H54 (cell line): ENCODE measurements around the gene OTUD6A.
A peak's percentile ranks its signal among the peaks of the same experiment; 100 is the strongest.

Experiments
- DNase-seq: peaks from one replicate; pipeline ENCODE4 v3.0.0; 2011; ENCODE audit warnings: low spot score, mixed read lengths; ENCODE audit not compliant: insufficient read length
- FAIRE-seq: peaks from 3 replicates; lab custom pipeline; 2011; peaks lifted over from hg19 to GRCh38; lab: Jason Lieb, UNC
- POLR2A ChIP-seq: IDR thresholded peaks from 2 replicates; pipeline ENCODE4 v1.6.1; 2011; ENCODE audit warnings: low read depth, mild to moderate bottlenecking, low read length

The OTUD6A gene, protein sequence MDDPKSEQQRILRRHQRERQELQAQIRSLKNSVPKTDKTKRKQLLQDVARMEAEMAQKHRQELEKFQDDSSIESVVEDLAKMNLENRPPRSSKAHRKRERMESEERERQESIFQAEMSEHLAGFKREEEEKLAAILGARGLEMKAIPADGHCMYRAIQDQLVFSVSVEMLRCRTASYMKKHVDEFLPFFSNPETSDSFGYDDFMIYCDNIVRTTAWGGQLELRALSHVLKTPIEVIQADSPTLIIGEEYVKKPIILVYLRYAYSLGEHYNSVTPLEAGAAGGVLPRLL

DNA sequence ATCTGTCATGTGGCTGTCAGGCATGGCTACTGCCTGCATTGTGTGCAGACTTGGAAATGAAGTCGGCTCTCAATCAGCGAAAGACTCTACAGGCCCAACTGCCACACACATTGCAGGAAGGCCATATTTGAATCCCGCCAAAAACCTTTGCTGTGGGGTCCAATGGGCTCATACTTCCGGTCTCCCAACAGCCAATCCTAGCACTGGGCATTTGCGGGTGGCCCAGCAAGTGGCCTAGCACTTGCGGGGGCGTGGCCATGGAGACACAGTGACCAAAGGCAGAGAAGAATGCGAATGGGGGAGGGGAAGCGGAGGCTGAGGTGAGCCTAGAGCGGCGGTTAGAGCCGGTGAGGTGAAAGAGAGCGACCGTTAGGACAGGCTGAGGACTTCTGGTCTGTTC lies at the start of gene OTUD6A:
Gene OTUD6A (plus strand): TSS at position 382 of the 400 bp plus-strand sequence. CDS start 68 bp downstream, outside the sequence.
- no peak for TF ChIP-seq POLR2A
- DNase-seq: no peak
- no peak for FAIRE-seq

DNA sequence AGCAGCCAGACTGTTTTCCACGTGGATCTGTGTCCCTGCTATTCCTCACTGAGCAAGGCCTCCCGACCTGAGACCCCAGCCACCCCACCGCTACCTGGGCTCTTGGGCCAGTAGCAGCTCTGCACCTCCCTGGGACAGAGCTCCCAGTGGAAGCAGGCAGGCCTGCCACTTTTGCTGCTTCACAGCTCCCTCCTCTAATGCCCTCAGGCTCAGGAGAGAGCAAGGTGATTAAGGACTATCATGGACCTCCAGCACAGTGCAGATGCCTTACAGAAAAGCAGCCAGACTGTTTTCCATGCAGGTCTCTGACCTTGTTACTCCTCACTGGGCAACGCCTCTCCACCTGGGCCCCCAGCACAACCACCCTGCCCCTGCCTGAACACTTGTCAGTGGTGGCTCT lies 49.5 kb upstream of the OTUD6A start:
- no peak for FAIRE-seq
- TF ChIP-seq POLR2A: no peak
- no peak for DNase-seq

DNA sequence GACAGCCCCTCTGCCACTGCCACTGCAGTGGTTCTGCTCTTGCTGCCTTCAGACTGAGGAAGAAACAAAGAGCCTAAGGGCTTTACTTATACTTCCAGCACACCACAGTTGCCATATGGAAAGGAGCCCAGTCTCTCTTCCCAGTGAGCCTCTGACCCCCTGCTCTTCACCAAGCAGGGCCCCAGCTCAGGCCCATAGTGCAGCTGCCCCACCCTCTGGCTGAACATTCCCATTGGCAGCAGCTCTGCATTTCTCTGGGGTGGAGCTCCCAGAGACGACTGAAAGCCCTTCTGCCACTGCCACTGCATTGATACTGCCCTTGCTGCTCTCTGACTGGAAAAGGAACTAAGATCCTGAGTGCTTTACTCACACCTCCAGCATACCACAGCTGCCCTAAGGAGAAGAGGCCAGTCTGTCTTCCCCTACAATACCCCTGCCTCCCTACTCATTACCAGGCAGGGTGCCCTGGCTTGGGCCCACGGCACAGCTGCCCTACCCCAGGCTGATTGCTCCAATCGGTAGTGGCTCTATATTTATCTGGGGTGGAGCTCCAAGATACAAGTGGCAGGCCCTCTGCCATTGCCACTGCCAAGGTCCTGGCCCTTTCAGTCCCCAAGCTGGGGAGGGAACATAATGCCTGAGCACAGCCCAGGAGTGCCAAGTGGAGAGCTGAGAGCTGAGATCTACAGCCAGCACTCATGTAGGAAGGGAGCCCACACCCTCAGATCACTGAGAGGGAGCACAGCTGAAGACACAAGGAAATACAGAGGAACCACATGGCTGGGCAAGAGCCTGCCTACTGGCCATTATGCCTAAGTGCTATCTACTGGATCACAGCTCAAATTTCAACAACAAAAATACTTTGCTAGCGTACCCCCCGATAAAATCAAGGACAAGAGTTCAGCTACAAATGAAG lies 48.5 kb upstream of the OTUD6A start:
- no peak for DNase-seq
- FAIRE-seq: no peak
- TF ChIP-seq POLR2A: no peak

DNA sequence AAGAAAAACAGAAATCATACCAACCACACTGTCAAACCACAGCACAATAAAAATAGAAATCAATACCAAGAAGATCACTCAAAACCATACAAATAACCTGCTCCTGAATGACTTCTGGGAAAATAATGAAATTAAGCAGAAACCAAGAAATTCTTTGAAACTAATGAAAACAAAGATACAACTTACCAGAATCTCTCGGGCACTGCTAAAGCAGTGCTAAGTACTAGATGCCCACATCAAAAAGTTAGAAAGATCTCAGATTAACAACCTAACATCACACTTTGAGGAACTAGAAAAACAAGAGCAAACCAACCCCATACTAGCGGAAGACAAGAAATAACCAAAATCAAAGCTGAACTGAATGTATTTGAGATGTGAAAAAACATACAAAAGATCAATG lies 45.7 kb upstream of the OTUD6A start:
- DNase-seq (no peak), FAIRE-seq (no peak)
- no peak for TF ChIP-seq POLR2A

DNA sequence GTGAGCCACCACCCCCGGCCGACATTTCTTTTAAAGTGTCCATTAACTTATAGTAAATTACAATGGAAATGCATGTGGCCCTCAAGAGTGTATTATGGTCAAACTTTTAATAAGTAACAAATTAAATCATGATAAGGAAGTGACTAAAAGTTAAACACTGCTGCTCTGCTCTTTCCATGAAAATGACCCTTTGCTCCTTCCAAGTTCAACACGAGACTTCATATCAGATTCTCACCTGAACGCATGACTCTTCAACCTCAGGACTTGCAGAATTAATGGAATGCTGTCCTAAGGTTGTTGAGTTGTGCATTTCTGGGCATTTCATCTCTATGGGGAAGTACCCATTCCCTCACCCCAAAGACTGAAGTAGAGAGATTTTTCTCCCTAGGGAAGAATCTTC lies 39.6 kb upstream of the OTUD6A start:
- no peak for FAIRE-seq
- DNase-seq: no peak
- TF ChIP-seq POLR2A: no peak

DNA sequence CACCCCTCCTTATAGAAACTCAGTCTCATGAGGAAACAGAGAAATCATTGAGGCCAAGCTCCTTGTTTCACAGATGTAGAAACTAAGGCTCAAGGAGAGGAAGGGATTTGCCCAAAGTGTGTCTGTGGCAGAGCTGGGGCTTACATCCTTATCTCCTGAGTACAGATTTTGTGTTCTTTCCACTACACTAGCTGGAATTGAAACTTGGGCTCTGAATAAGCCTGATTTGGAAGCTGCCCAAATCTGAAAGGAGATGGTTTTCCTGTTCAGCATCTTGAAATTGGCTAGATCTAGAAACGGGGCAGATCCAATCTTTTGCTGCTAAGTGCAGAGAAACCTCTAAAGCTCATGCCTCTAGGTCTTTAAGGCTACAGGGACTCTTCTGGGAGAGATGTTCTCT lies 36.8 kb upstream of the OTUD6A start:
- FAIRE-seq (no peak), DNase-seq (no peak)

DNA sequence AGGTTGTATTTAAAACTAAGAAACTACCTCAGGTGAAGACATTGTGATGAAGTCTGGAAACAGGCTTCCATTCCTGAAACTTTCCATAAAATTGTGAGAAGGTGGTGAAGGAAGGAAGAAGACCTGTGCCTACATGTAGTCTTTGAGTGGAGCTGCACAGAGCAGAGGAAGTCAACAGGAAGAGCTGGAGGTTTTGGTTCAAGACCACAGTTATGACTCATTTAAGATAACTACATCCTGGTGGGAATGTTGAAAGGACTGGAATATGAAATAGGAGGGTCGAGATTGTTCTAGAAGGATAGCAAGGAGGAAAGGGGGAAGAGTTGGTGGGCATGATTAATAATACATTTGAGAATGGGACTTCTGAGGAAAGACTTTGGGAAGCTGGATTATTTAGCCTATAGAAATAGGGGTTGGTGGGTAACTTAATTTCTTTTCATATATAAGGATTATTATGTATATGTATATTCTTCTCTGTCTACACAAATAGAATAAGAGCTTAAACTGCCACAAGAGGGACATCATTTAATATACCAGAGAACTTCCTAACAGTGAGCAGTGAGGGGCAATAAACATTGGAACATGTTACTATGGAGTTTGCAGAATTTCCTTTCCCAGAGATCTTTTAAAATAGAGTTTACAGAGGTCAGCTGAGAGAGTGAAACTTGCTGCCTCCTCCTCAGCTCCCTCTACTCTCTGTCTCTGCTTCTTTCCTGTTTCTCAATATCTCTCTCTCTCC lies 36.0 kb upstream of the OTUD6A start:
- no peak for TF ChIP-seq POLR2A
- DNase-seq (no peak), FAIRE-seq (no peak)

More for the DNA sequence above, 36.8 kb upstream of the OTUD6A start:
- no peak for TF ChIP-seq POLR2A

DNA sequence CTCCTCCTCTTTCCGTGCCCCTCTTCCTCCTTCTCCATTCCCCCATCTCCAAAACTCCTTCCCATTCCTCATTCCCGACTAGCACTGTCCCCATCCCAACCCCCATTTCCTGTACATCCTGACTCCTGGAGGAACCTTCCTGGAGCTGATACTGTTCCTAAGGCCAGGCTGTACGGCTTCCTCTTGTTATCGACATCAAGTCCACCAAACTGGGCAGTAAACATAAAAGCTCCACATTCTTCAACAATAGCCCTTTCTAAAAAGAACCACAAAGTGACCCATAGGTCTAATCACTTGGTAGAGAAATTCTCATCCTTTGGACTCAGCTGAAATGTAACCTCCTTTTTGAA lies 35.4 kb upstream of the OTUD6A start:
- FAIRE-seq (no peak), DNase-seq (no peak)
- no peak for TF ChIP-seq POLR2A

DNA sequence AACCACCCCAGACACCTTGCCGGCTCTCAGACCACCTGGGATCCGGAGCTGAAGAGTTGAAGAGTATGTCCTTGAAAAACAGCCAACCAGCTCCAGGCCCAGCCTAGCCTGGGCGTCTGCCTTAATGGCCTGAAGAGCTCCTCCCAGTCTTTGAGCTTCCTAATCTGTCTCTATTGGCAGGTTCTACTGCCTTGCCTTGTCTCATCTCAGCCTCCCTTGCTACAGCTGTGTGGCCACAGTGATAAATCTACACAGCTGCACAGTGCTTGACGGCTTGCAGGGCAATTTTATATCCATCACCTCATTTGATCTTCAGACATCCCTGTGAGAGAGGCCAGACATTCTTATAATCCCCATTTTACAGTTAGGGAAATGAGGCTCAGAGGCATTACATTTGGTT lies 32.4 kb upstream of the OTUD6A start:
- FAIRE-seq: no peak
- no peak for TF ChIP-seq POLR2A
- no peak for DNase-seq

DNA sequence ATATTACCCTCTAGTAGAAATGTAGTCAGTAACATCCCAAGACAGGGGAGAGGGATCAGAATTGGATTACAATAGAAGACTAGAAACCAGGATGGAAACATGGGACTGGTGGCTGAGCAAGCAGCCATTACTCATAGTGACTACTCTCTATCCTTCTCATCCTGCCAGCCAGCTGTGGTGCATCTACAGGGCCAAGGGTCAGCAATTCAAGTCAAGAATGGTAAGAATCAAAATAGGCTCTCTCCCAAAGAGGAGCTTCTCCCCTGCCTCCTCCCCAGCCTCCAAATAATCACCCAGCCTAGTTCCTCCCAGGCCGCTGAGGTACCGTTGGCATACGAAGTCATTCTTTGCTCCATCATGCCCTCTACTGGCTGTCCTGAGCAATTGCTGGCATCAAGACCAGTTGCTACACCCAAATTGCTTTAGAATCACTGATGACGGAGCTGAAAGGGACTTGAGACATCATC lies 31.9 kb upstream of the OTUD6A start:
- no peak for TF ChIP-seq POLR2A
- DNase-seq: peak; percentile 22
- FAIRE-seq: no peak

DNA sequence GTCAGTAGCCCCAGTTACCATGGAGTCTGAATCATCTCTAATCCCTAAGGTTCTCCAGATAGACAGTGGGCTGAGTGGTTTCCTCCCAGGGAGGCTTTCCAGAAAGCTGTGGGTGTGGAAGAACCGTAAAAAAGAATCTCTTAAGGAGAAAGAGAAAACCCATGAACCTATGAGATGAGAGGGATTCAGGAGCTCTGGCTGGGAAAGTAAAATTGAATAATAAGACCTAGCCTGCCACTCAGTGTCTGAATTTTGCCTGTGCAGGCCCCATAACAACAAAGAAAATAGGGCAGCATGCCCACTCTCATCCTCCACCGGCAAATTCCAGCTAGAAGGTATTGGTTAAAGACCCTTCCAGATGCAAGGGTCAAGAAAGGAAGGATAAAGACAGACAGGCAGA lies 29.5 kb upstream of the OTUD6A start:
- DNase-seq (no peak), FAIRE-seq (no peak)
- no peak for TF ChIP-seq POLR2A

DNA sequence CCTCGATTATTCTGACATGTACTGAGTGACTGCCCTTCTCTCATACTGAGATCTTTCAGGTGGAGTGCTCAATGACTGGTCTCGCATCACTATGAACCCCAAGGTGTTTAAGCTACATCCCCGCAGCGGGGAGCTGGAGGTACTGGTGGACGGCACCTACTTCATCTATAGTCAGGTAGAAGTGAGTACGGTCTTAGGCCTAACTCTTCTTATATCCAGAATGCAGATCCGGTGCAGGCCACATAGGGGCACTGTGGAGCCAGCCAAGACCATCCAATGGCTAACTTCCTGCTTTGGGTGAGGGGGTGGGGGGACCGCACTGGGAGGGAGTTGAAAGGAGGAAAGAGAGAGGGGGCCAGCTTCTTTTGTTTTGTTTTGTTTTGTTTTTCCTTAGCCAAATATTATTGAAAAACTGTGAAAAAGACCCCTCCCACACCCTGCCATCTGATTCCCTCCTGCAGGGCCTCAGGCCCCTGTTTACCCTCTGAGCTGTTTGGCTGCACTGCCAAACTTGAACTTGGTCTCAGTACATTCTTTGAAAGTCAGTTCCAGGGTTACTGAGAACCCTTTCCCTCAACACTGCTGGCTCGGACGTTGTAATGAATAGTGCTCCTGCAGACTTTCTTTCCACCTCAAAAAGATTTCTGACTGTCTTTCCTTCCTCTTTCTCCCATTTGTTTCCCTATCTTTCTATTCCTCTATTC lies 28.8 kb upstream of the OTUD6A start:
- peak; percentile 23 for DNase-seq
- FAIRE-seq: no peak
- TF ChIP-seq POLR2A: no peak

DNA sequence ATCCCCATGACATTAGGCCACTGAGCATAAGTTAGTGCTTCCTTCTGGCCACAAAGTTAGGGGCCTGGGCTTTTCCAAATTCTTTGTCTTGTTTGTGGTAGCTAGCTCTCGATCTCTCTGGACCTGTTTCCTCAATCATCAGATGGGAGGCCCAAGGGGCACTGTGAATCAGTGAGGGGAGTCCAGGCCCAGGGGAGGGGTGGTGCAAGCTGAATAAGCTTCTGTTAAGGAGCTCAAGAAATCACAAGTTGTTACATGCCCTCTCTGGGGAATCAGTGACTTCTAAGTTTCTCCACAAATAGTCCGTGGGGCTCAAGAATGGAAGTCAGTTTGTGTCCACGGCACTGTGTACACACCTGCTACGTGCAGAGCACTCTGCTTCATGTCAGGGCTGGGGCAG lies 27.6 kb upstream of the OTUD6A start:
- DNase-seq: no peak
- no peak for TF ChIP-seq POLR2A

DNA sequence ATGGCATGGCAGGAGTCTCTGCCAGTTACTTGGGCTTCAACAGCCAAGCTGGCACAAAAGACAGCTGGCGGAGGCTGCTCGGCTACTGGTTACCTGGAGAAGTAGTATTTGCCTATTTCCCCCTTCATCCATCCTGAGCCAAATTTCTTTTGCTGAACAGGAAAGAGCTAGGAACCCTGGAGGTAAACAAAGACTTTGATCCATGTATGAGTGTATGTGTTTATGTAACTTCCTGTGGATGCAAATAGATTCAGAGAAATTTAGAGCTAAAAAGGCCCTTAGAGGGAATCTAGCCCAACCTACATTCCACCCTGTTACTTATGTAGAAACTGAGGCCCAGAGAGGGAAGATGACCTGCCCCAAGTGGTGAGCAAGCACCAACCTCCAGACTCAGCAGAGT lies 23.7 kb upstream of the OTUD6A start:
- DNase-seq: no peak
- TF ChIP-seq POLR2A: no peak
- FAIRE-seq: no peak

More for the DNA sequence above, 27.6 kb upstream of the OTUD6A start:
- no peak for FAIRE-seq
